GM18873 (cell line): ENCODE data around the gene KRT80.
"Not testable (repeated sequence)": the region's sequence is repeated elsewhere in the genome, so short reads cannot be mapped to it uniquely, and the experiment has no call there.

ENCODE experiments used
- ATAC-seq: cut with Tn5 transposase; IDR thresholded peaks from one replicate; pipeline ENCODE4 v1.9.1; 2021; ENCODE audit warnings: mild to moderate bottlenecking, moderate library complexity, moderate number of reproducible peaks; ENCODE audit not compliant: unreplicated experiment, low FRiP score

The KRT80 gene

GRCh38 chr12:52191841-52192791 lies at the start of gene KRT80:
TSS of gene KRT80 (minus strand) at chr12:52192014. CDS start at chr12:52191902, 112 bp downstream.
- ATAC-seq: no peak

GRCh38 chr12:52241205-52241842 lies 49.5 kb upstream of the KRT80 start:
- no peak for ATAC-seq

- ATAC-seq: not testable (repeated sequence)
These were observed 48.4 kb upstream of the KRT80 start for GRCh38 chr12:52240247-52240646.

GRCh38 chr12:52239767-52240166 lies 48.0 kb upstream of the KRT80 start:
- ATAC-seq: no peak

- ATAC-seq: no peak
These were observed 47.3 kb upstream of the KRT80 start for GRCh38 chr12:52238916-52239646.

GRCh38 chr12:52238207-52238840 lies 46.5 kb upstream of the KRT80 start:
- no peak for ATAC-seq

- no peak for ATAC-seq
These were observed 44.7 kb upstream of the KRT80 start for GRCh38 chr12:52236386-52237050.

- ATAC-seq: no peak
These were observed 44.1 kb upstream of the KRT80 start for GRCh38 chr12:52235822-52236361.

- no peak for ATAC-seq
These were observed 43.4 kb upstream of the KRT80 start for GRCh38 chr12:52235001-52235764.

GRCh38 chr12:52234223-52234810 lies 42.5 kb upstream of the KRT80 start:
- no peak for ATAC-seq

GRCh38 chr12:52233462-52234207 lies 41.8 kb upstream of the KRT80 start:
- no peak for ATAC-seq

GRCh38 chr12:52232674-52233461 lies 41.1 kb upstream of the KRT80 start, which contains the start of gene KRT7:
TSS of gene KRT7 (plus strand) at chr12:52233243. CDS start at chr12:52233297, 54 bp downstream.
- no peak for ATAC-seq

GRCh38 chr12:52232203-52232673 lies 40.4 kb upstream of the KRT80 start:
- no peak for ATAC-seq

- ATAC-seq: no peak
These were observed 39.7 kb upstream of the KRT80 start for GRCh38 chr12:52231305-52232202.

- no peak for ATAC-seq
These were observed 38.8 kb upstream of the KRT80 start for GRCh38 chr12:52230364-52231281.
